ENCODE data around the gene IQCE. TPM values are rescaled to one million over a fixed set of nuclear protein-coding genes. Genes with fewer than 3 reads are reported as not detected.

Gene IQCE
- total and polyA plus RNA-seq, 2 experiments from 2014 or later, result 11.8 to 13.3 TPM

- no peak overlapping the region for H2AFZ ChIP-seq
- no peaks in the 10 kb centered on the region for H3K27me3 ChIP-seq
- H3K4me2 ChIP-seq, result no peak overlapping the region
- H4K20me1 ChIP-seq (ENCODE audit: insufficient read depth, poor library complexity, severe bottlenecking), result no peaks in the 10 kb centered on the region
- H3K36me3 ChIP-seq (replicated peaks; ENCODE audit: insufficient read depth, low read depth), result no peaks in the 10 kb centered on the region
- 92% methylated on average over 10 of the region's 10 CpGs for WGBS (ENCODE audit: low lambda C conversion rate, missing lambda C conversion rate)
- DNase-seq (ENCODE audit: low spot score), result no peak
- no peak overlapping the region for H3K4me3 ChIP-seq
- no peaks in the 10 kb centered on the region for H3K9me3 ChIP-seq (ENCODE audit: low read depth)
- H3K79me2 ChIP-seq, result no peaks in the 10 kb centered on the region
- no peaks in the 10 kb centered on the region for H3K9me2 ChIP-seq (replicated peaks; ENCODE audit: insufficient read depth)
- H3K4me1 ChIP-seq (ENCODE audit: insufficient read depth), result no peaks in the 10 kb centered on the region
- TF ChIP-seq, protein P1, sequence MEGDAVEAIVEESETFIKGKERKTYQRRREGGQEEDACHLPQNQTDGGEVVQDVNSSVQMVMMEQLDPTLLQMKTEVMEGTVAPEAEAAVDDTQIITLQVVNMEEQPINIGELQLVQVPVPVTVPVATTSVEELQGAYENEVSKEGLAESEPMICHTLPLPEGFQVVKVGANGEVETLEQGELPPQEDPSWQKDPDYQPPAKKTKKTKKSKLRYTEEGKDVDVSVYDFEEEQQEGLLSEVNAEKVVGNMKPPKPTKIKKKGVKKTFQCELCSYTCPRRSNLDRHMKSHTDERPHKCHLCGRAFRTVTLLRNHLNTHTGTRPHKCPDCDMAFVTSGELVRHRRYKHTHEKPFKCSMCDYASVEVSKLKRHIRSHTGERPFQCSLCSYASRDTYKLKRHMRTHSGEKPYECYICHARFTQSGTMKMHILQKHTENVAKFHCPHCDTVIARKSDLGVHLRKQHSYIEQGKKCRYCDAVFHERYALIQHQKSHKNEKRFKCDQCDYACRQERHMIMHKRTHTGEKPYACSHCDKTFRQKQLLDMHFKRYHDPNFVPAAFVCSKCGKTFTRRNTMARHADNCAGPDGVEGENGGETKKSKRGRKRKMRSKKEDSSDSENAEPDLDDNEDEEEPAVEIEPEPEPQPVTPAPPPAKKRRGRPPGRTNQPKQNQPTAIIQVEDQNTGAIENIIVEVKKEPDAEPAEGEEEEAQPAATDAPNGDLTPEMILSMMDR (IDR thresholded peaks at IDR 0.05; ENCODE audit: poor library complexity), result no peak
- TF ChIP-seq EZH2phosphoT487 (IDR thresholded peaks at IDR 0.05; ENCODE audit: low read depth, severe bottlenecking, unreplicated experiment) (no peak), EZH2 (IDR thresholded peaks at IDR 0.05; ENCODE audit: borderline replicate concordance) (no peak)
- no peak overlapping the region for H3K27ac ChIP-seq
These were observed 102.3 kb downstream of the IQCE start for GRCh38 chr7:2661096-2661449.

GRCh38 chr7:2661602-2662272 is 103.0 kb downstream of the IQCE start:
- WGBS (ENCODE audit: low lambda C conversion rate, missing lambda C conversion rate), result 93% methylated on average over 20 of the region's 43 CpGs
- H3K9me3 ChIP-seq (ENCODE audit: low read depth), result no peaks in the 10 kb centered on the region
- H3K36me3 ChIP-seq (replicated peaks; ENCODE audit: insufficient read depth, low read depth), result no peaks in the 10 kb centered on the region
- no peaks in the 10 kb centered on the region for H3K79me2 ChIP-seq
- H3K9me2 ChIP-seq (replicated peaks; ENCODE audit: insufficient read depth), result no peaks in the 10 kb centered on the region
- H3K27ac ChIP-seq, result no peak overlapping the region
- H3K4me2 ChIP-seq, result no peak overlapping the region
- H3K4me3 ChIP-seq, result no peak overlapping the region
- H3K27me3 ChIP-seq, result no peaks in the 10 kb centered on the region
- TF ChIP-seq, protein P1 (IDR thresholded peaks at IDR 0.05; ENCODE audit: poor library complexity), result no peak
- TF ChIP-seq EZH2phosphoT487 (IDR thresholded peaks at IDR 0.05; ENCODE audit: low read depth, severe bottlenecking, unreplicated experiment) (no peak), EZH2 (IDR thresholded peaks at IDR 0.05; ENCODE audit: borderline replicate concordance) (no peak)
- no peaks in the 10 kb centered on the region for H3K4me1 ChIP-seq (ENCODE audit: insufficient read depth)
- no peaks in the 10 kb centered on the region for H4K20me1 ChIP-seq (ENCODE audit: insufficient read depth, poor library complexity, severe bottlenecking)
- no peak overlapping the region for H2AFZ ChIP-seq
- DNase-seq (ENCODE audit: low spot score), result no peak

DNA sequence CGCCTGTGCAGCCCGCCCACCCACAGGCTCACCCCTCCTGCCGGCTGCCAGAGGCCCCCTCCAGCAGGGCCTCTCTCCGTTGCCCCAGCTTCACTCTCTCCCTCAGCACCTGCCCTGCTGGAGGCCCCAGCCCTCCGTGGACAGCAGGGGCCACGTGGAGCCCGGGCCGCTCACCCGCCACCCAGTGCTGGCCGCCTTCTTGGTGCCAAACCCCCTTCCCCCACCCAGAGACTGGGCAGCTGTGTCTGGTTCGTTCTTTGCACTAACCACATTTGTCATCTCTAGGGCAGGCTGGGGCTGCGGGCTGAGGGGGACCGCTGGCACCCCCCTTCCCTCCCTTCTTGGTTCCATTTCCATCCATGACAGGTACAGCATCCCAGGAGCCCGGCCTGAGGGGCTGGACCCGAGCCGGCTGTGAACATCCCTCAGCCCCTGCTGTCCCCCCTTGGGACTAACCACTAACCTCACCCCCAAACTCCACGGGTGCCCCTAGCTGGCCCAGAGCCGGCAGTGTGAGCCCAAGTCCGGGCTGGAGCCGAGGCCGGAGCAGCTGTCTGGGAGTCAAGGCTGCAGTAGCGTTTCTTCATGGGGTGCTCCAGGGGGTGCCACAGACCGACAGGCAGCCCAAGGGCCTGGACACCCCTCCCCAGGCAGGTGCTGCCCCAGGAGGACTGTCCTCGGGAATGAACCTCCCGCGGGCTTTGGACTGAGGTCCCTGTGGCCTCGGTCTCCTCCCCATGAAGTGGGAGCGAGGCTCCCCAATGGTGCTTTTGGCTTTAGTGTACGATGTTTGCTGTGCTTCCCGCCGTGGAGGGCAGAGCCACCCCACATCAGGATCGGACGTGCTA is 103.7 kb downstream of the IQCE start:
- H3K4me3 ChIP-seq, result no peak overlapping the region
- TF ChIP-seq, protein P1 (IDR thresholded peaks at IDR 0.05; ENCODE audit: poor library complexity), result no peak
- TF ChIP-seq EZH2phosphoT487 (IDR thresholded peaks at IDR 0.05; ENCODE audit: low read depth, severe bottlenecking, unreplicated experiment) (no peak), EZH2 (IDR thresholded peaks at IDR 0.05; ENCODE audit: borderline replicate concordance) (no peak)
- H3K9me3 ChIP-seq (ENCODE audit: low read depth), result no peaks in the 10 kb centered on the region
- H4K20me1 ChIP-seq (ENCODE audit: insufficient read depth, poor library complexity, severe bottlenecking), result no peaks in the 10 kb centered on the region
- H3K4me2 ChIP-seq, result no peak overlapping the region
- no peak overlapping the region for H3K27ac ChIP-seq
- H3K79me2 ChIP-seq, result no peaks in the 10 kb centered on the region
- no peaks in the 10 kb centered on the region for H3K36me3 ChIP-seq (replicated peaks; ENCODE audit: insufficient read depth, low read depth)
- no peak overlapping the region for H2AFZ ChIP-seq
- H3K9me2 ChIP-seq (replicated peaks; ENCODE audit: insufficient read depth), result no peaks in the 10 kb centered on the region
- 96% methylated on average over 29 of the region's 33 CpGs for WGBS (ENCODE audit: low lambda C conversion rate, missing lambda C conversion rate)
- no peaks in the 10 kb centered on the region for H3K27me3 ChIP-seq
- H3K4me1 ChIP-seq (ENCODE audit: insufficient read depth), result no peaks in the 10 kb centered on the region
- no peak for DNase-seq (ENCODE audit: low spot score)
